Large intestine (tissue), 3 donors: ENCODE results near the gene TREM1. TPM values are rescaled to one million over a fixed set of nuclear protein-coding genes. Genes with fewer than 3 reads are reported as not detected.

Experiments used
- DNase-seq, 2 donors: peaks; one replicate each; pipeline versions ENCODE4 v3.0.0 to v3.0.0-alpha.2; 2013
- H3K27ac ChIP-seq: one replicate; pipeline ENCODE4 v1.5.1; 2013; ENCODE audit warnings: low read length
- H3K27me3 ChIP-seq: 2 replicates; pipeline ENCODE4 v1.6.1; 2013; ENCODE audit warnings: low read length; ENCODE audit not compliant: control insufficient read depth, insufficient read depth
- H3K36me3 ChIP-seq: 2 replicates; pipeline ENCODE4 v1.6.1; 2013; ENCODE audit warnings: low read length; ENCODE audit not compliant: control insufficient read depth, insufficient read depth
- H3K4me1 ChIP-seq: one replicate; pipeline ENCODE4 v1.6.1; 2013; ENCODE audit warnings: low read length; ENCODE audit not compliant: control insufficient read depth, insufficient read depth
- H3K4me3 ChIP-seq: one replicate; pipeline ENCODE4 v1.5.1; 2013; ENCODE audit warnings: low read length
- H3K9me3 ChIP-seq: one replicate; pipeline ENCODE4 v1.6.1; 2013; ENCODE audit warnings: mild to moderate bottlenecking, low read depth, low read length, moderate library complexity; ENCODE audit not compliant: control insufficient read depth
- WGBS: methylation state at CpG from one replicate; pipeline ENCODE4 v1.1.5; 2013; ENCODE audit warnings: low lambda C conversion rate; ENCODE audit not compliant: insufficient coverage; 5-methylcytosine and 5-hydroxymethylcytosine counted together
- polyA plus RNA-seq: library from polyadenylated mRNA; unstranded; fragments of 120-200 nt; gene quantifications from one replicate; pipeline ENCODE4 v1.2.1, GENCODE V29; 2013

Gene TREM1
- polyA plus RNA-seq, 1 donor, result 0.06 TPM

- DNase-seq, result no peak
- no peak overlapping the region for H3K4me3 ChIP-seq
- no peaks in the 10 kb centered on the region for H3K36me3 ChIP-seq
- no peaks in the 10 kb centered on the region for H3K4me1 ChIP-seq
- WGBS, result no CpG with 5 or more reads among the region's 4 CpGs
- peaks cover 27% of the 10 kb centered on the region for H3K27me3 ChIP-seq
- no peaks in the 10 kb centered on the region for H3K9me3 ChIP-seq
- no peak overlapping the region for H3K27ac ChIP-seq
These were observed 39.1 kb upstream of the TREM1 start for GRCh38 chr6:41325446-41326066.

- Histone ChIP-seq H3K27me3 (peaks cover 30% of the 10 kb centered on the region), H3K36me3 (no peaks in the 10 kb centered on the region), H3K4me1 (no peaks in the 10 kb centered on the region), H3K27ac (no peak overlapping the region), H3K4me3 (no peak overlapping the region), H3K9me3 (no peaks in the 10 kb centered on the region)
- WGBS, result 100% methylated on average over 1 of the region's 4 CpGs
- DNase-seq, result no peak
These were observed 34.7 kb upstream of the TREM1 start for GRCh38 chr6:41321183-41321582.

- peak; percentile 78 to 80 for DNase-seq
- Histone ChIP-seq H3K36me3 (no peaks in the 10 kb centered on the region), H3K4me1 (no peaks in the 10 kb centered on the region), H3K4me3 (peak overlapping the region; percentile 6), H3K9me3 (no peaks in the 10 kb centered on the region), H3K27me3 (peaks cover 29% of the 10 kb centered on the region), H3K27ac (no peak overlapping the region)
- WGBS, result no CpG with 5 or more reads among the region's 33 CpGs
These were observed 32.4 kb upstream of the TREM1 start for GRCh38 chr6:41318654-41319565.

- H3K27ac ChIP-seq, result no peak overlapping the region
- no peak for DNase-seq
- no peaks in the 10 kb centered on the region for H3K4me1 ChIP-seq
- WGBS, result 27% methylated on average over 3 of the region's 9 CpGs
- no peaks in the 10 kb centered on the region for H3K36me3 ChIP-seq
- no peak overlapping the region for H3K4me3 ChIP-seq
- no peaks in the 10 kb centered on the region for H3K9me3 ChIP-seq
- H3K27me3 ChIP-seq, result peaks cover 35% of the 10 kb centered on the region
These were observed 31.8 kb upstream of the TREM1 start for GRCh38 chr6:41318261-41318653.

GRCh38 chr6:41315943-41316620, 29.6 kb upstream of the TREM1 start:
- no peaks in the 10 kb centered on the region for H3K36me3 ChIP-seq
- DNase-seq, result no peak
- no peaks in the 10 kb centered on the region for H3K9me3 ChIP-seq
- no CpG with 5 or more reads among the region's 1 CpG for WGBS
- H3K27me3 ChIP-seq, result peaks cover 42% of the 10 kb centered on the region
- no peaks in the 10 kb centered on the region for H3K4me1 ChIP-seq
- no peak overlapping the region for H3K4me3 ChIP-seq
- H3K27ac ChIP-seq, result no peak overlapping the region

GRCh38 chr6:41315203-41315602, 28.7 kb upstream of the TREM1 start:
- Histone ChIP-seq H3K36me3 (no peaks in the 10 kb centered on the region), H3K4me1 (no peaks in the 10 kb centered on the region), H3K4me3 (no peak overlapping the region), H3K27me3 (peaks cover 45% of the 10 kb centered on the region), H3K27ac (no peak overlapping the region), H3K9me3 (no peaks in the 10 kb centered on the region)
- DNase-seq, result no peak
- no CpG with 5 or more reads among the region's 2 CpGs for WGBS

- H3K27me3 ChIP-seq, result peaks cover 36% of the 10 kb centered on the region
- no peak overlapping the region for H3K4me3 ChIP-seq
- H3K27ac ChIP-seq, result no peak overlapping the region
- H3K36me3 ChIP-seq, result no peaks in the 10 kb centered on the region
- H3K9me3 ChIP-seq, result no peaks in the 10 kb centered on the region
- peak; percentile 22 to 39 for DNase-seq
- WGBS, result 0% methylated on average over 2 of the region's 13 CpGs
- no peaks in the 10 kb centered on the region for H3K4me1 ChIP-seq
These were observed 19.8 kb upstream of the TREM1 start for GRCh38 chr6:41306187-41306854.

GRCh38 chr6:41302638-41303037, 16.2 kb upstream of the TREM1 start:
- Histone ChIP-seq H3K27ac (no peak overlapping the region), H3K9me3 (no peaks in the 10 kb centered on the region), H3K27me3 (peaks cover 21% of the 10 kb centered on the region), H3K4me1 (no peaks in the 10 kb centered on the region), H3K4me3 (no peak overlapping the region), H3K36me3 (no peaks in the 10 kb centered on the region)
- DNase-seq, result no peak
- WGBS, result 100% methylated on average over 1 of the region's 5 CpGs

- peaks cover 2% of the 10 kb centered on the region for H3K9me3 ChIP-seq
- DNase-seq, result no peak
- no peak overlapping the region for H3K27ac ChIP-seq
- H3K4me1 ChIP-seq, result no peaks in the 10 kb centered on the region
- no peak overlapping the region for H3K4me3 ChIP-seq
- H3K27me3 ChIP-seq, result peaks cover 2% of the 10 kb centered on the region
- WGBS, result 14% methylated on average over 1 of the region's 3 CpGs
- H3K36me3 ChIP-seq, result no peaks in the 10 kb centered on the region
These were observed 12.5 kb upstream of the TREM1 start for GRCh38 chr6:41298785-41299502.
